Natural killer cell (primary cell): Measurements from ENCODE around the gene RIMBP2. TPM values are rescaled to one million over a fixed set of nuclear protein-coding genes. Genes with fewer than 3 reads are reported as not detected.

ENCODE experiments used
- ATAC-seq, 3 donors: fragments of 150-1000 bp in 2 of 3; fragments of 200-7000 bp in 1 of 3; cut with Tn5 transposase; 1 replicate in 1 of 3; 2 replicates in 2 of 3; pipeline ENCODE4 v1.10.0; 2021; ENCODE audit warnings: mild to moderate bottlenecking in 2 of 3, moderate library complexity in 2 of 3
- DNase-seq, 2 donors: peaks; one replicate each; pipeline versions ENCODE4 v3.0.0 to v3.0.0-alpha.2; 2013 to 2021; ENCODE audit warnings: mixed read lengths in 1 of 2
- H3K27ac ChIP-seq: one replicate; pipeline ENCODE4 v1.5.1; 2013; ENCODE audit warnings: mild to moderate bottlenecking, low read length
- H3K27me3 ChIP-seq: one replicate; pipeline ENCODE4 v1.6.1; 2013; ENCODE audit warnings: low read length; ENCODE audit not compliant: control insufficient read depth, insufficient read depth
- H3K36me3 ChIP-seq: one replicate; pipeline ENCODE4 v1.6.1; 2013; ENCODE audit warnings: low read length; ENCODE audit not compliant: control insufficient read depth, insufficient read depth
- H3K4me1 ChIP-seq: one replicate; pipeline ENCODE4 v1.6.1; 2013; ENCODE audit warnings: low read length; ENCODE audit not compliant: control insufficient read depth, insufficient read depth
- H3K4me3 ChIP-seq: one replicate; pipeline ENCODE4 v1.5.1; 2013; ENCODE audit warnings: low read length
- H3K9me3 ChIP-seq: one replicate; pipeline ENCODE4 v1.6.1; 2013; ENCODE audit warnings: low read length; ENCODE audit not compliant: control insufficient read depth, insufficient read depth
- H3K27ac Mint-ChIP-seq, 2 donors: one replicate each; pipeline ENCODE4 v1.8.0; 2022; ENCODE audit warnings: mild to moderate bottlenecking in 2 of 2, mixed read lengths in 2 of 2, moderate library complexity in 1 of 2
- H3K27me3 Mint-ChIP-seq, 2 donors: one replicate each; pipeline ENCODE4 v1.8.0; 2022; ENCODE audit warnings: low read depth in 2 of 2, mixed read lengths in 2 of 2
- H3K36me3 Mint-ChIP-seq: one replicate; pipeline ENCODE4 v1.8.0; 2022; ENCODE audit warnings: mixed read lengths
- H3K4me1 Mint-ChIP-seq, 2 donors: one replicate each; pipeline ENCODE4 v1.8.0; 2022; ENCODE audit warnings: mixed read lengths in 2 of 2
- H3K4me3 Mint-ChIP-seq: one replicate; pipeline ENCODE4 v1.8.0; 2022; ENCODE audit warnings: mild to moderate bottlenecking, moderate library complexity, mixed read lengths
- H3K9me3 Mint-ChIP-seq, 2 donors: one replicate each; pipeline ENCODE4 v1.8.0; 2022; ENCODE audit warnings: mixed read lengths in 2 of 2
- WGBS: methylation state at CpG from one replicate; pipeline ENCODE4 v1.1.7; 2013; ENCODE audit warnings: missing lambda C conversion rate; ENCODE audit not compliant: insufficient coverage; 5-methylcytosine and 5-hydroxymethylcytosine counted together
- intact Hi-C: fragments of 100-400 bp; cut with micrococcal nuclease; formaldehyde crosslinking; loops from one replicate; pipeline ENCODE4 v1.14.2; 2022
- total RNA-seq, 4 donors: library from RNA; stranded (reverse); fragments of 120-200 nt in 1 of 4; gene quantifications; one replicate each; pipeline versions ENCODE4 v1.2.3 to v1.2.4, GENCODE V29; 2013 to 2022
- TF ChIP-seq, protein P1 (sequence below): fragments of 200-600 bp; IDR thresholded peaks from one replicate; pipeline ENCODE4 v1.8.0; 2022; ENCODE audit warnings: antibody characterized with exemption

RIMBP2 gene
- total RNA-seq, 3 donors from 2014 or later (not counting 1 experiment from before 2014, with no cell fraction given) = not detected

- H3K27me3 Mint-ChIP-seq = no peaks in the 10 kb centered on the region
- H3K36me3 Mint-ChIP-seq = no peaks in the 10 kb centered on the region
- H3K4me3 Mint-ChIP-seq = no peak overlapping the region
- no peak overlapping the region for H3K27ac ChIP-seq
- TF ChIP-seq, protein P1, sequence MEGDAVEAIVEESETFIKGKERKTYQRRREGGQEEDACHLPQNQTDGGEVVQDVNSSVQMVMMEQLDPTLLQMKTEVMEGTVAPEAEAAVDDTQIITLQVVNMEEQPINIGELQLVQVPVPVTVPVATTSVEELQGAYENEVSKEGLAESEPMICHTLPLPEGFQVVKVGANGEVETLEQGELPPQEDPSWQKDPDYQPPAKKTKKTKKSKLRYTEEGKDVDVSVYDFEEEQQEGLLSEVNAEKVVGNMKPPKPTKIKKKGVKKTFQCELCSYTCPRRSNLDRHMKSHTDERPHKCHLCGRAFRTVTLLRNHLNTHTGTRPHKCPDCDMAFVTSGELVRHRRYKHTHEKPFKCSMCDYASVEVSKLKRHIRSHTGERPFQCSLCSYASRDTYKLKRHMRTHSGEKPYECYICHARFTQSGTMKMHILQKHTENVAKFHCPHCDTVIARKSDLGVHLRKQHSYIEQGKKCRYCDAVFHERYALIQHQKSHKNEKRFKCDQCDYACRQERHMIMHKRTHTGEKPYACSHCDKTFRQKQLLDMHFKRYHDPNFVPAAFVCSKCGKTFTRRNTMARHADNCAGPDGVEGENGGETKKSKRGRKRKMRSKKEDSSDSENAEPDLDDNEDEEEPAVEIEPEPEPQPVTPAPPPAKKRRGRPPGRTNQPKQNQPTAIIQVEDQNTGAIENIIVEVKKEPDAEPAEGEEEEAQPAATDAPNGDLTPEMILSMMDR = no peak
- H3K4me1 ChIP-seq = no peaks in the 10 kb centered on the region
- H3K9me3 ChIP-seq = no peaks in the 10 kb centered on the region
- WGBS = 84% methylated on average over 11 of the region's 11 CpGs
- H3K9me3 Mint-ChIP-seq = no peaks in the 10 kb centered on the region
- intact Hi-C loops = no loop called here
- H3K27me3 ChIP-seq = no peaks in the 10 kb centered on the region
- H3K4me1 Mint-ChIP-seq = no peaks in the 10 kb centered on the region
- DNase-seq (no peak), ATAC-seq (no peak)
- no peaks in the 10 kb centered on the region for H3K36me3 ChIP-seq
- H3K27ac Mint-ChIP-seq = no peak overlapping the region
- H3K4me3 ChIP-seq = no peak overlapping the region
Measured at GRCh38 chr12:130487636-130488357, 228.3 kb downstream of the RIMBP2 start.

GRCh38 chr12:130486891-130487416 is 229.1 kb downstream of the RIMBP2 start:
- TF ChIP-seq, protein P1 = no peak
- intact Hi-C loops = no loop called here
- Mint-ChIP-seq H3K4me1 (no peaks in the 10 kb centered on the region), H3K27ac (no peak overlapping the region), H3K36me3 (no peaks in the 10 kb centered on the region), H3K27me3 (no peaks in the 10 kb centered on the region), H3K4me3 (no peak overlapping the region), H3K9me3 (no peaks in the 10 kb centered on the region)
- H3K4me3 ChIP-seq = no peak overlapping the region
- H3K27me3 ChIP-seq = no peaks in the 10 kb centered on the region
- ATAC-seq (no peak), DNase-seq (no peak)
- no peaks in the 10 kb centered on the region for H3K4me1 ChIP-seq
- H3K9me3 ChIP-seq = no peaks in the 10 kb centered on the region
- 82% methylated on average over 12 of the region's 12 CpGs for WGBS
- H3K36me3 ChIP-seq = no peaks in the 10 kb centered on the region
- no peak overlapping the region for H3K27ac ChIP-seq

- 79% methylated on average over 10 of the region's 10 CpGs for WGBS
- H3K27ac Mint-ChIP-seq = no peak overlapping the region
- no peaks in the 10 kb centered on the region for H3K27me3 Mint-ChIP-seq
- Histone ChIP-seq H3K27me3 (no peaks in the 10 kb centered on the region), H3K4me1 (no peaks in the 10 kb centered on the region), H3K27ac (no peak overlapping the region), H3K4me3 (no peak overlapping the region), H3K9me3 (no peaks in the 10 kb centered on the region), H3K36me3 (no peaks in the 10 kb centered on the region)
- TF ChIP-seq, protein P1 = no peak
- no peak overlapping the region for H3K4me3 Mint-ChIP-seq
- H3K36me3 Mint-ChIP-seq = no peaks in the 10 kb centered on the region
- no peaks in the 10 kb centered on the region for H3K4me1 Mint-ChIP-seq
- intact Hi-C loops = no loop called here
- ATAC-seq = no peak
- no peaks in the 10 kb centered on the region for H3K9me3 Mint-ChIP-seq
- no peak for DNase-seq
Measured at GRCh38 chr12:130486146-130486435, 230.0 kb downstream of the RIMBP2 start.
